ENCODE results near the gene GDI1. TPM values are rescaled to one million over a fixed set of nuclear protein-coding genes. Genes with fewer than 3 reads are reported as not detected.
"Not testable (repeated sequence)": the region's sequence is repeated elsewhere in the genome, so short reads cannot be mapped to it uniquely, and the experiment has no call there.

The GDI1 gene
- total and polyA plus RNA-seq, 9 of the 15 experiments (the other 6 are each of a cell fraction or from before 2014, with no cell fraction given), result 0.97 to 82.6 (median 37.5) TPM

DNA sequence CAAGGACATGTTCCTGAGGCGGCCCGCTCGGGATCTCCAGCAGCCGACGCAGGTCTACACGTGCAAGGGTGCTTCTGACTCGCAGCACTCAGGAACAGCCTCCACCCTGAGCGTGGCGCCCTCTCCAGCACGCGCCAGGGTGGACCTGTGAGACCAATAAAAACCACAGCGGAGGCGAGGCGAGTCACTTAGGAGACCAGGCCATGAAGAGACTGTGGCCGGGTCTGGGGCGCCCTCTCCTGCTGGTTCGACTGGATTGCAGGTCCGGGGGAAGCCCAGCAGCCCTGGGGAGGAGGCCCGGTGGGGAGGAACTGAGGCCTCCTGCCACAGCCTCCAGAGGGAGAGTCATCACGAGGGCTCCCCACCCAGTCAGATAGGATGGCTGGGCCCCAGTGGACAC is 48.9 kb upstream of the GDI1 start:
- H2AFZ ChIP-seq (ENCODE audit: low read depth, low read length); FAIRE-seq; H3K36me3 ChIP-seq (ENCODE audit: control insufficient read depth, insufficient read depth, low read length); POLR2A ChIA-PET; intact Hi-C loops (cut with micrococcal nuclease); H3K9me3 ChIP-seq (replicated peaks; ENCODE audit: control insufficient read depth, insufficient read depth, low read depth, low read length); H3K27ac ChIP-seq (ENCODE audit: extremely low read depth, low read depth, low read length); CTCF ChIA-PET (ENCODE audit: low intra/inter-chr PET ratio); BruUV-seq (replicated peaks); in situ Hi-C loops (cut with MboI); H3K79me2 ChIP-seq (ENCODE audit: control insufficient read depth, insufficient read depth, low read length); H3K4me2 ChIP-seq (ENCODE audit: insufficient read depth, low read length); H3K9me1 ChIP-seq (ENCODE audit: control insufficient read depth, insufficient read depth, low read length); H3K27me3 ChIP-seq (ENCODE audit: control insufficient read depth in 2 of 2, insufficient read depth in 2 of 2, low read length in 2 of 2); H3K9ac ChIP-seq (ENCODE audit: insufficient read depth in 1 of 2, low read depth in 2 of 2, low read length in 2 of 2); DNase-seq (ENCODE audit: extremely low read depth in 1 of 4, low spot score in 3 of 4); H4K20me1 ChIP-seq (replicated peaks; ENCODE audit: control insufficient read depth, insufficient read depth, low read length); H3K4me3 ChIP-seq: not testable (repeated sequence)
- peaks cover 5 to 13% of the 10 kb centered on the region in 2 experiments for H3K4me1 ChIP-seq (replicated peaks in 1 of 2; ENCODE audit: control insufficient read depth in 2 of 2, insufficient read depth in 2 of 2, low read length in 2 of 2)
- peak; percentile 63 for ATAC-seq
- WGBS (ENCODE audit: insufficient coverage, low coverage, missing lambda C conversion rate), result no CpG with 5 or more reads among the region's 20 CpGs

DNA sequence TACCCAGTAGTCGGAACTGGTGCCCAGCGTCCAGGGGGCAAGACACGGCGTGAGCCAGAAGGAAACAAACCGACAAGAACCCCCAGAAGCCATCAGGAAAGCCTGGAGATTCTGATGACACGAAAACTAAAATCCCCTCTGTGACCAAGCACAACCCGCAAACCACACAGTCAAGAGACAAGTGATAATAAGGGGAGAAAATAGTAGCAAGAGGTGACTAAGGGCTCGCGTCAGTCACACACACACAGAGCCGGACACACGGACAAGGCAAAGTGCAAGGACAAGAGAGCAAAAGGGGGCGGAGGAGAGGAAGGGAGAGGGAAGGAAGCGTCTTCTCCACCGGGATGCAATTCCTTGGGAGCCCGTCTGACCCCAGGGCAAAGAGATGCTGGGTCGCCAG is 48.3 kb upstream of the GDI1 start:
- H3K9me3 ChIP-seq (replicated peaks; ENCODE audit: control insufficient read depth, insufficient read depth, low read depth, low read length); H3K36me3 ChIP-seq (ENCODE audit: control insufficient read depth, insufficient read depth, low read length); in situ Hi-C loops (cut with MboI); H3K79me2 ChIP-seq (ENCODE audit: control insufficient read depth, insufficient read depth, low read length); H3K27ac ChIP-seq (ENCODE audit: extremely low read depth, low read depth, low read length); H3K4me1 ChIP-seq (replicated peaks in 1 of 2; ENCODE audit: control insufficient read depth in 2 of 2, insufficient read depth in 2 of 2, low read length in 2 of 2); POLR2A ChIA-PET; H3K4me3 ChIP-seq; H2AFZ ChIP-seq (ENCODE audit: low read depth, low read length); H3K9ac ChIP-seq (ENCODE audit: insufficient read depth in 1 of 2, low read depth in 2 of 2, low read length in 2 of 2); H3K27me3 ChIP-seq (ENCODE audit: control insufficient read depth in 2 of 2, insufficient read depth in 2 of 2, low read length in 2 of 2); intact Hi-C loops (cut with micrococcal nuclease); BruUV-seq (replicated peaks); H3K4me2 ChIP-seq (ENCODE audit: insufficient read depth, low read length); H3K9me1 ChIP-seq (ENCODE audit: control insufficient read depth, insufficient read depth, low read length); DNase-seq (ENCODE audit: extremely low read depth in 1 of 4, low spot score in 3 of 4); H4K20me1 ChIP-seq (replicated peaks; ENCODE audit: control insufficient read depth, insufficient read depth, low read length); CTCF ChIA-PET (ENCODE audit: low intra/inter-chr PET ratio): not testable (repeated sequence)
- WGBS (ENCODE audit: insufficient coverage, low coverage, missing lambda C conversion rate), result no CpG with 5 or more reads among the region's 16 CpGs
- ATAC-seq, result peak; percentile 10
- peak; percentile 100 for FAIRE-seq
